Measurements from ENCODE around the gene CCL1. TPM values are rescaled to one million over a fixed set of nuclear protein-coding genes. Genes with fewer than 3 reads are reported as not detected.

CCL1 gene
- total RNA-seq, 1 donor from 2014 or later: not detected

- H3K4me1 ChIP-seq (ENCODE audit: insufficient read depth, low read length): no peaks in the 10 kb centered on the region
- Mint-ChIP-seq H3K9me3 (ENCODE audit: unreplicated experiment) (no peaks in the 10 kb centered on the region), H3K36me3 (ENCODE audit: low read depth, unreplicated experiment) (no peaks in the 10 kb centered on the region), H3K27ac (ENCODE audit: unreplicated experiment) (no peak within 1 kb of the TSS), H3K4me3 (ENCODE audit: unreplicated experiment) (no peak within 1 kb of the TSS), H3K27me3 (ENCODE audit: low read depth, unreplicated experiment) (peaks cover 9% of the 10 kb centered on the region), H3K4me1 (ENCODE audit: low read depth, unreplicated experiment) (no peaks in the 10 kb centered on the region)
- H3K9ac ChIP-seq (ENCODE audit: low read length): no peak within 1 kb of the TSS
- no peak within 1 kb of the TSS for H2AFZ ChIP-seq (ENCODE audit: low read depth, low read length)
- no peaks in the 10 kb centered on the region for H3K36me3 ChIP-seq (ENCODE audit: insufficient read depth, low read length)
- H3K4me2 ChIP-seq (ENCODE audit: low read length): no peak within 1 kb of the TSS
- H3K79me2 ChIP-seq (ENCODE audit: insufficient read depth, low read length): no peaks in the 10 kb centered on the region
- H3K4me3 ChIP-seq (ENCODE audit: insufficient read depth, low read depth, low read length): no peak within 1 kb of the TSS
- no peak for TF ChIP-seq CTCF (IDR thresholded peaks at IDR 0.05; ENCODE audit: insufficient read depth, low read depth, low read length)
- TF ChIP-seq EZH2 (IDR thresholded peaks at IDR 0.05; ENCODE audit: insufficient read depth, low read length): no peak
- H3K9me3 ChIP-seq (ENCODE audit: insufficient read depth, low read depth, low read length): no peaks in the 10 kb centered on the region
- H4K20me1 ChIP-seq (ENCODE audit: insufficient read depth, low read length): no peaks in the 10 kb centered on the region
- no peak for DNase-seq (ENCODE audit: low read depth)
- no peaks in the 10 kb centered on the region for H3K27me3 ChIP-seq (ENCODE audit: insufficient read depth, low read length)
- H3K27ac ChIP-seq (ENCODE audit: low read depth, low read length): no peak within 1 kb of the TSS
- FAIRE-seq: no peak
These were observed 44.0 kb downstream of the CCL1 start, which contains the start of gene CCL8 for GRCh38 chr17:34319039-34319483. Gene CCL8, plus strand, starts transcription at chr17:34319435. Its CDS starts 67 bp downstream, at chr17:34319502.

- no peak overlapping the region for H3K27ac ChIP-seq (ENCODE audit: low read depth, low read length)
- no peak overlapping the region for H2AFZ ChIP-seq (ENCODE audit: low read depth, low read length)
- no peaks in the 10 kb centered on the region for H3K9me3 ChIP-seq (ENCODE audit: insufficient read depth, low read depth, low read length)
- Mint-ChIP-seq H3K4me1 (ENCODE audit: low read depth, unreplicated experiment) (no peaks in the 10 kb centered on the region), H3K9me3 (ENCODE audit: unreplicated experiment) (no peaks in the 10 kb centered on the region), H3K27me3 (ENCODE audit: low read depth, unreplicated experiment) (peaks cover 10% of the 10 kb centered on the region), H3K4me3 (ENCODE audit: unreplicated experiment) (no peak overlapping the region), H3K36me3 (ENCODE audit: low read depth, unreplicated experiment) (no peaks in the 10 kb centered on the region), H3K27ac (ENCODE audit: unreplicated experiment) (no peak overlapping the region)
- no peaks in the 10 kb centered on the region for H3K79me2 ChIP-seq (ENCODE audit: insufficient read depth, low read length)
- no peak overlapping the region for H3K4me2 ChIP-seq (ENCODE audit: low read length)
- no peak overlapping the region for H3K9ac ChIP-seq (ENCODE audit: low read length)
- H3K36me3 ChIP-seq (ENCODE audit: insufficient read depth, low read length): no peaks in the 10 kb centered on the region
- DNase-seq (ENCODE audit: low read depth): no peak
- FAIRE-seq: no peak
- H3K4me3 ChIP-seq (ENCODE audit: insufficient read depth, low read depth, low read length): no peak overlapping the region
- no peaks in the 10 kb centered on the region for H4K20me1 ChIP-seq (ENCODE audit: insufficient read depth, low read length)
- no peaks in the 10 kb centered on the region for H3K4me1 ChIP-seq (ENCODE audit: insufficient read depth, low read length)
- TF ChIP-seq EZH2 (IDR thresholded peaks at IDR 0.05; ENCODE audit: insufficient read depth, low read length): no peak
- no peak for TF ChIP-seq CTCF (IDR thresholded peaks at IDR 0.05; ENCODE audit: insufficient read depth, low read depth, low read length)
- H3K27me3 ChIP-seq (ENCODE audit: insufficient read depth, low read length): no peaks in the 10 kb centered on the region
These were observed 44.6 kb downstream of the CCL1 start for GRCh38 chr17:34318474-34318873.

GRCh38 chr17:34314279-34314678 is 48.8 kb downstream of the CCL1 start:
- no peaks in the 10 kb centered on the region for H3K9me3 Mint-ChIP-seq (ENCODE audit: unreplicated experiment)
- FAIRE-seq: no peak

More at GRCh38 chr17:34314279-34314678, 48.8 kb downstream of the CCL1 start:
- H3K36me3 Mint-ChIP-seq (ENCODE audit: low read depth, unreplicated experiment): no peaks in the 10 kb centered on the region
- peaks cover 15% of the 10 kb centered on the region for H3K27me3 Mint-ChIP-seq (ENCODE audit: low read depth, unreplicated experiment)
- Histone ChIP-seq H3K36me3 (ENCODE audit: insufficient read depth, low read length) (no peaks in the 10 kb centered on the region), H3K9me3 (ENCODE audit: insufficient read depth, low read depth, low read length) (no peaks in the 10 kb centered on the region), H2AFZ (ENCODE audit: low read depth, low read length) (no peak overlapping the region), H4K20me1 (ENCODE audit: insufficient read depth, low read length) (no peaks in the 10 kb centered on the region), H3K9ac (ENCODE audit: low read length) (no peak overlapping the region), H3K4me1 (ENCODE audit: insufficient read depth, low read length) (no peaks in the 10 kb centered on the region), H3K27ac (ENCODE audit: low read depth, low read length) (no peak overlapping the region), H3K79me2 (ENCODE audit: insufficient read depth, low read length) (no peaks in the 10 kb centered on the region), H3K27me3 (ENCODE audit: insufficient read depth, low read length) (peaks cover 6% of the 10 kb centered on the region), H3K4me2 (ENCODE audit: low read length) (no peak overlapping the region), H3K4me3 (ENCODE audit: insufficient read depth, low read depth, low read length) (no peak overlapping the region)
- DNase-seq (ENCODE audit: low read depth): no peak
- H3K4me1 Mint-ChIP-seq (ENCODE audit: low read depth, unreplicated experiment): no peaks in the 10 kb centered on the region
- no peak overlapping the region for H3K4me3 Mint-ChIP-seq (ENCODE audit: unreplicated experiment)
- TF ChIP-seq EZH2 (IDR thresholded peaks at IDR 0.05; ENCODE audit: insufficient read depth, low read length) (no peak), CTCF (IDR thresholded peaks at IDR 0.05; ENCODE audit: insufficient read depth, low read depth, low read length) (no peak)
- H3K27ac Mint-ChIP-seq (ENCODE audit: unreplicated experiment): no peak overlapping the region

All from astrocyte (in vitro differentiated cells and primary cell).